DND-41 (cell line): ENCODE measurements around the gene PERM1.

ENCODE experiments used
- ATAC-seq: fragments of 200-7000 bp; cut with Tn5 transposase; 3 replicates; pipeline ENCODE4 v1.9.1; 2021; ENCODE audit warnings: low read depth; ENCODE audit not compliant: insufficient read depth
- DNase-seq: peaks from one replicate; pipeline ENCODE4 v3.0.0-alpha.2; 2020
- H2AFZ ChIP-seq: 2 replicates; pipeline ENCODE4 v1.6.0; 2012; ENCODE audit warnings: low read depth, low read length
- H3K27ac ChIP-seq: 2 replicates; pipeline ENCODE4 v1.5.1; 2012; ENCODE audit warnings: low read length, inconsistent platforms
- H3K27me3 ChIP-seq: fragments of 200-600 bp; sonication (generic); 2 replicates; pipeline ENCODE4 v1.6.0; 2012; ENCODE audit warnings: low read length, mild to moderate bottlenecking, inconsistent platforms; ENCODE audit not compliant: insufficient read depth, poor library complexity
- H3K36me3 ChIP-seq: 2 replicates; pipeline ENCODE4 v1.5.1; 2012; ENCODE audit warnings: low read length, inconsistent platforms; ENCODE audit not compliant: insufficient read depth
- H3K4me1 ChIP-seq: 2 replicates; pipeline ENCODE4 v1.5.1; 2012; ENCODE audit warnings: mild to moderate bottlenecking, low read length; ENCODE audit not compliant: insufficient read depth
- H3K4me2 ChIP-seq: 2 replicates; pipeline ENCODE4 v1.6.0; 2012; ENCODE audit warnings: mild to moderate bottlenecking, moderate library complexity, low read length, inconsistent platforms; ENCODE audit not compliant: insufficient read depth
- H3K4me3 ChIP-seq, 2 experiments: fragments of 200-600 bp in 1 of 2; shearing (Covaris generic) in 1 of 2; 2 replicates each; pipeline ENCODE4 v1.5.1; 2012 to 2016; ENCODE audit warnings: inconsistent platforms in 2 of 2, low read length in 2 of 2, mild to moderate bottlenecking in 2 of 2, low read depth in 1 of 2, moderate library complexity in 1 of 2
- H3K79me2 ChIP-seq: 2 replicates; pipeline ENCODE4 v1.6.0; 2012; ENCODE audit warnings: low read length, inconsistent platforms; ENCODE audit not compliant: insufficient read depth
- H3K9ac ChIP-seq: 2 replicates; pipeline ENCODE4 v1.6.0; 2012; ENCODE audit warnings: low read depth, mild to moderate bottlenecking, inconsistent platforms, low read length, moderate library complexity
- H3K9me3 ChIP-seq: 2 replicates; pipeline ENCODE4 v1.5.1; 2012; ENCODE audit warnings: low read length, moderate library complexity, mild to moderate bottlenecking, inconsistent platforms; ENCODE audit not compliant: insufficient read depth, severe bottlenecking
- H4K20me1 ChIP-seq: 2 replicates; pipeline ENCODE4 v1.6.0; 2012; ENCODE audit warnings: low read length; ENCODE audit not compliant: insufficient read depth
- CTCF ChIP-seq: IDR thresholded peaks from 2 replicates; pipeline ENCODE4 v1.5.1; 2012; ENCODE audit warnings: borderline replicate concordance, low read length, moderate library complexity, mild to moderate bottlenecking; ENCODE audit not compliant: poor library complexity, severe bottlenecking; ENCODE audit errors: extremely low read depth
- EZH2 ChIP-seq: IDR thresholded peaks from 3 replicates; pipeline ENCODE4 v1.6.1; 2012; ENCODE audit warnings: borderline replicate concordance, low read depth, mild to moderate bottlenecking, moderate library complexity, low read length, inconsistent platforms; ENCODE audit not compliant: severe bottlenecking

PERM1 gene

GRCh38 chr1:927234-927633, 54.7 kb downstream of the PERM1 start:
- no peak overlapping the region for H3K4me3 ChIP-seq
- H3K36me3 ChIP-seq = no peaks in the 10 kb centered on the region
- peaks cover 68% of the 10 kb centered on the region for H4K20me1 ChIP-seq
- H3K79me2 ChIP-seq = no peaks in the 10 kb centered on the region
- no peak overlapping the region for H3K4me2 ChIP-seq
- peaks cover 20% of the 10 kb centered on the region for H3K4me1 ChIP-seq
- DNase-seq (no peak), ATAC-seq (no peak)
- no peak overlapping the region for H3K9ac ChIP-seq
- no peak overlapping the region for H2AFZ ChIP-seq
- peaks cover 62% of the 10 kb centered on the region for H3K27me3 ChIP-seq
- H3K9me3 ChIP-seq = no peaks in the 10 kb centered on the region
- no peak overlapping the region for H3K27ac ChIP-seq
- no peak for TF ChIP-seq CTCF
- TF ChIP-seq EZH2 = no peak

GRCh38 chr1:925561-926421, 56.1 kb downstream of the PERM1 start:
- Histone ChIP-seq H4K20me1 (peaks cover 78% of the 10 kb centered on the region), H3K27ac (no peak overlapping the region), H3K36me3 (no peaks in the 10 kb centered on the region), H3K4me1 (peaks cover 30% of the 10 kb centered on the region), H3K9me3 (no peaks in the 10 kb centered on the region), H3K9ac (no peak overlapping the region), H3K4me3 (no peak overlapping the region), H2AFZ (no peak overlapping the region), H3K27me3 (peaks cover 69% of the 10 kb centered on the region), H3K79me2 (no peaks in the 10 kb centered on the region), H3K4me2 (no peak overlapping the region; the same call in 1 of the 2 replicates)
- DNase-seq (no peak), ATAC-seq (no peak)
- TF ChIP-seq CTCF (no peak), EZH2 (peak; percentile 92)
